C4-2B (cell line): ENCODE results near the gene PITPNC1.

ENCODE experiments used
- CTCF ChIP-seq: fragments of 450-650 bp; conservative IDR thresholded peaks from 2 replicates; pipeline ENCODE4 v1.5.1; 2017; ENCODE audit warnings: mild to moderate bottlenecking
- ZFX ChIP-seq: fragments of 450-650 bp; IDR thresholded peaks from 2 replicates; pipeline ENCODE4 v1.6.1; 2017

GRCh38 chr17:67509390-67510287, 132.6 kb downstream of the PITPNC1 start:
- no peak for TF ChIP-seq CTCF
- TF ChIP-seq ZFX = no peak
